GM19463 (cell line): ENCODE results near the gene ABCB11.
A peak's percentile ranks its signal among the peaks of the same experiment; 100 is the strongest.
"Not testable (repeated sequence)": the region's sequence is repeated elsewhere in the genome, so short reads cannot be mapped to it uniquely, and the experiment has no call there.

ENCODE experiments used
- ATAC-seq: cut with Tn5 transposase; IDR thresholded peaks from one replicate; pipeline ENCODE4 v1.9.1; 2021; ENCODE audit warnings: mild to moderate bottlenecking, moderate library complexity; ENCODE audit not compliant: unreplicated experiment

The ABCB11 gene

GRCh38 chr2:169031202-169031601, at the start of gene ABCB11:
ABCB11 (minus strand) TSS chr2:169031324; CDS start chr2:169018125, 13,199 bp downstream.
- no peak for ATAC-seq

- peak; percentile 93 for ATAC-seq
These were observed 49.3 kb upstream of the ABCB11 start for GRCh38 chr2:169080250-169081069.

GRCh38 chr2:169077674-169078240, 46.6 kb upstream of the ABCB11 start:
- ATAC-seq, result no peak

DNA sequence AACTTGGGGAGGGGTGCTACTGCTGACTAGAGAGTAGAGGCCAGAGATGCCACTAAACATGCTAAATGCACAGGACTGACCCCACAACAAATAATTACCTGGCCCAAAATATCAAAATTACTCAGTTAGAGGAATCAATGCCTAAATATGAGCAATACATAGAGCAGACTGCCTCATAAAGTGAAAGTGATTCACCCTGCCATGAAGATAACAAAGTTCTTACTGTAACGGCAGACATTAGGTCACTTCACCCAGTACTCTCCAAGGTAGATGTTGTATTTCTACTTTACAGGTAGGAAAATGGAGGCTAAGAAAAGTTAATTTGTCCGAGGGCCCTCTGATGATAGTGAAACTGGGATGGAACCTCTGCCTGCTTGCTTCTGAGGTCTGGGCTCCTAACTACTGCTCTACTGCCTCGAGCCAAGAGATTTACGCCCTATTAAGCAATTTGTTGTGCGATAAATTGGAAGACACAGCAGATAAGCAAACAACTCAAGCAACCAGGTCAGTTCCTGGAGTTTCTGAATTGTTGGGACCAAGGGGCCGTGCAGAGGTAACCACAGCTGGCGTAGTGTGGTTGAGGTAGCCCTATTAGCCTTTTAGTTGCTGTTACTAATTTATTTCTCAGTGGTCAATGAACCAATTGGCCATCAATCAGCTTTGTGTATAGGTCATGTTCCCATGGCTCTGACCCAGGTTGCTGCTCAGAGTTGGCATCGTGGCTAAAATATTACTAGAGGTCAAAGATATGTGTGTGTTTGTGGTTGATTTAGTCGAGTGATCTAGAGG, 43.0 kb upstream of the ABCB11 start:
- no peak for ATAC-seq

- ATAC-seq, result no peak
These were observed 42.3 kb upstream of the ABCB11 start for GRCh38 chr2:169073211-169073962.

DNA sequence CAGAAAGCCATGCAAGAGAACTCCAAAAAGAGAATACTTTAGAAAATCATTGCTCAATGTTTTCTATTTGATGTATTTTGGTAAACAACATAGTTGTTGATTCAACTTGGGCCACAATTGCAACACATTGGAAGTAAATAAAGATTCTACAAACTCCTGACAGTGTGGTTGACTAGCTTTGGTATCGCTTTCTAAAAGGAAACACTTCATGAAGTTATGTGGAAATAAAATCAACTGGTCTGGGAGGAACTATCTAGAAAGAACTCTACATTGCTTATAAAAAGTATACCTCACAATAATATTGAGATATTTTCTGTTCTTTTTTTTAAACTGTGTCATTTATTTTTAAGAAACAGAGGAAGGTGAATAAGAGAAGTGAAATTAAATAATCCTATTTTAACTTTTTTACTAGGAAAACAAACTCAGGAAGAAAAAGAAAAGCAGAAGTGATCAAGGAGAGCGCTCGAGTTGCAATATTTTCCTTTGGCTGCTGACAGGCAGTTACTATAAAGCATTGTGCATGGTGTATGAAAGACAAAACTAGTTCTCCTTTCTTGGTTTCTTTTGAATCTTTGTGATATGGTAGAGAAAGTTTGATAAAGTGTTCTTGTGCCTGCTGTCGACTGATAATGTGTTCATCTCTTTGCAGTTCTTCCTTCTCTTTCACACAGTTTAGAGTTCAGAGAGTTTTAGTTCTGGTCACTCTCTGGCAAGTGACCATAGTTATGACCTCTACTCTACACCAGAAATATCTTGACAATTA, 41.2 kb upstream of the ABCB11 start:
- no peak for ATAC-seq

GRCh38 chr2:169071455-169071854, 40.3 kb upstream of the ABCB11 start:
- no peak for ATAC-seq

GRCh38 chr2:169069833-169070232, 38.7 kb upstream of the ABCB11 start:
- ATAC-seq, result no peak

- ATAC-seq, result no peak
These were observed 38.2 kb upstream of the ABCB11 start, which contains the start of gene DHRS9 for GRCh38 chr2:169069341-169069740. DHRS9 (plus strand) TSS chr2:169069563; CDS start chr2:169081582, 12,019 bp downstream.

GRCh38 chr2:169066897-169067296, 35.8 kb upstream of the ABCB11 start:
- ATAC-seq, result no peak

- ATAC-seq, result no peak
These were observed 34.9 kb upstream of the ABCB11 start for GRCh38 chr2:169065864-169066517.

DNA sequence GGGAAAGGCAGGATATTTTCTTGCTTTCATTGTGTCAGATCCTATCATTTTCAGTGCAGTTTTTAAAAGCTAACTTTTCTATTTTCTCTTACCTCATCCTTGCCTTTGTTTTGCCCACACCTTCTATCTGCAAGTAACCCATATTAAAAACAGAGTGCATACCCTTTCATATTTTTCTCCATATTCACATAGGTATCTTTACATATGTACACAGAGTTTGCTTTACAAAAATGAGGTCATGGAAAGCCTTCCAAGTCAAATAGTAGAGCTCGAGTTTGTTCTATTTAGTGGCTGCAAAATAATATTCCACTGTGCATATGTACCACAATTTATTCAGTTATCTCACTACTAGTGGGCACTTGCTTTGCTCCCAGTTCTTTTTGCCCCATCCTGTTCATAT, 34.3 kb upstream of the ABCB11 start:
- no peak for ATAC-seq

DNA sequence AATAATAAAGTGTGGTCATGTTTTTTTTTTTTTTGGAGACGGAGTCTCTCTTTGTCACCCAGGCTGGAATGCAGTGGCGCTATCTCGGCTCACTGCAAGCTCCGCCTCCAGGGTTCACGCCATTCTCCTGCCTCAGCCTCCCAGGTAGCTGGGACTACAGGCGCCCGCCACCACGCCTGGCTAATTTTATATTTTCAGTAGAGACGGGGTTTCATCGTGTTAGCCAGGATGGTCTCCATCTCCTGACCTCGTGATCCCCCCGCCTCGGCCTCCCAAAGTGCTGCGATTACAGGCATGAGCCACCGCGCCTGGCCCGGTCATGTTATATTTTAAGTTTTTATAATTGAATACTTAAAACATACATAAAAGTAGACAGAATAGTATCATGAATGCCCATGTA, 33.1 kb upstream of the ABCB11 start:
- not testable (repeated sequence) for ATAC-seq

DNA sequence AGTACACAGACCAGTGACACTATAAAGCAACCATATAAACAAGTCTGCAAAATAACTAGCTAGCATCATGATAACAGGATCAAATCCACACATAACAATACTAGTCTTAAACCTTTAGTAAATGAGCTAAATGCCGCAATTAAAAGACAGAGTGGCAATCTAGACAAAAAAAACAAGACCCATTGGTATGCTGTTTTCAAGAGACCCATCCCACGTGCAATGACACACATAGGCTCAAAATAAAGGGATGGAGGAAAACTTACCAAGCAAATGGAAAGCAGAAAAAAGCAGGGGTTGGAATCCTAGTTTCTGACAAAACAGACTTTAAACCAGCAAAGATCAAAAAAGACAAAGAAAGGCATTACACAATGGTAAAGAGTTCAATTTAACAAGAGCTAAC, 23.5 kb upstream of the ABCB11 start:
- not testable (repeated sequence) for ATAC-seq

- no peak for ATAC-seq
These were observed 19.5 kb upstream of the ABCB11 start for GRCh38 chr2:169050476-169051240.

- no peak for ATAC-seq
These were observed 18.0 kb upstream of the ABCB11 start for GRCh38 chr2:169049142-169049541.

GRCh38 chr2:169047256-169048250, 16.4 kb upstream of the ABCB11 start:
- no peak for ATAC-seq
